22Rv1 (cell line): ENCODE results near the gene VTI1A.

Source experiments
- H3K27ac ChIP-seq: fragments of 450-650 bp; 2 replicates; pipeline ENCODE4 v1.5.1; 2017
- CTCF ChIP-seq: fragments of 450-650 bp; IDR thresholded peaks from 2 replicates; pipeline ENCODE4 v1.5.1; 2017; ENCODE audit warnings: mild to moderate bottlenecking
- ZFX ChIP-seq: fragments of 450-650 bp; IDR thresholded peaks from 2 replicates; pipeline ENCODE4 v1.6.1; 2017; ENCODE audit warnings: antibody characterized with exemption, borderline replicate concordance

Gene VTI1A

GRCh38 chr10:112554263-112554662, 107.2 kb downstream of the VTI1A start:
- no peak for TF ChIP-seq ZFX
- TF ChIP-seq CTCF = no peak
- no peak overlapping the region for H3K27ac ChIP-seq

GRCh38 chr10:112557197-112557596, 110.2 kb downstream of the VTI1A start:
- no peak overlapping the region for H3K27ac ChIP-seq
- no peak for TF ChIP-seq CTCF

- H3K27ac ChIP-seq = no peak overlapping the region
- TF ChIP-seq CTCF (no peak), ZFX (no peak)
Measured at GRCh38 chr10:112558476-112559142, 111.6 kb downstream of the VTI1A start.

GRCh38 chr10:112559349-112559748, 112.3 kb downstream of the VTI1A start:
- TF ChIP-seq ZFX (no peak), CTCF (no peak)
- no peak overlapping the region for H3K27ac ChIP-seq

GRCh38 chr10:112562122-112562521, 115.1 kb downstream of the VTI1A start:
- no peak for TF ChIP-seq ZFX
- TF ChIP-seq CTCF = no peak
- no peak overlapping the region for H3K27ac ChIP-seq

GRCh38 chr10:112562809-112563663, 116.0 kb downstream of the VTI1A start:
- no peak overlapping the region for H3K27ac ChIP-seq
- TF ChIP-seq CTCF (no peak), ZFX (no peak)

- TF ChIP-seq ZFX (no peak), CTCF (no peak)
- H3K27ac ChIP-seq = no peak overlapping the region
Measured at GRCh38 chr10:112564337-112564736, 117.3 kb downstream of the VTI1A start.
